HG03378 (cell line): Measurements from ENCODE around the gene GJA8.
"Not testable (repeated sequence)": the region's sequence is repeated elsewhere in the genome, so short reads cannot be mapped to it uniquely, and the experiment has no call there.

Source experiments
- ATAC-seq: cut with Tn5 transposase; IDR thresholded peaks from one replicate; pipeline ENCODE4 v1.9.1; 2021; ENCODE audit warnings: mild to moderate bottlenecking, moderate library complexity; ENCODE audit not compliant: unreplicated experiment

The GJA8 gene

GRCh38 chr1:147927215-147927614 is 24.6 kb downstream of the GJA8 start:
- not testable (repeated sequence) for ATAC-seq

DNA sequence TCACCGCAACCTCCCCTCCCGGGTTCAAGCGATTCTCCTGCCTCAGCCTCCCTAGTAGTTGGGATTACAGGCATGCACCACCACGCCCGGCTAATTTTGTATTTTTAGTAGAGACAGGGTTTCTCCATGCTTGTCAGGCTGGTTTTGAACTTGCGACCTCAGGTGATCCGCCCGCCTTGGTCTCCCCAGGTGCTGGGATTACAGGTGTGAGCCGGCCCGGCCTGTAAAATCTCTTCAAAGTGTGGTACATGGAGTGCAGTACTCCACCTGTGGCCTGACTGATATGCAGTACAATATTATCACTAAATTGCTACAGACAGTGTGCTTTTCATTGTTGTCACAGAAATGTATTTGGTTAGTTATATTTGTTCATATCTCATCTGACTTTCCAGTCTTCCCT is 25.1 kb downstream of the GJA8 start:
- peak; percentile 4 for ATAC-seq

DNA sequence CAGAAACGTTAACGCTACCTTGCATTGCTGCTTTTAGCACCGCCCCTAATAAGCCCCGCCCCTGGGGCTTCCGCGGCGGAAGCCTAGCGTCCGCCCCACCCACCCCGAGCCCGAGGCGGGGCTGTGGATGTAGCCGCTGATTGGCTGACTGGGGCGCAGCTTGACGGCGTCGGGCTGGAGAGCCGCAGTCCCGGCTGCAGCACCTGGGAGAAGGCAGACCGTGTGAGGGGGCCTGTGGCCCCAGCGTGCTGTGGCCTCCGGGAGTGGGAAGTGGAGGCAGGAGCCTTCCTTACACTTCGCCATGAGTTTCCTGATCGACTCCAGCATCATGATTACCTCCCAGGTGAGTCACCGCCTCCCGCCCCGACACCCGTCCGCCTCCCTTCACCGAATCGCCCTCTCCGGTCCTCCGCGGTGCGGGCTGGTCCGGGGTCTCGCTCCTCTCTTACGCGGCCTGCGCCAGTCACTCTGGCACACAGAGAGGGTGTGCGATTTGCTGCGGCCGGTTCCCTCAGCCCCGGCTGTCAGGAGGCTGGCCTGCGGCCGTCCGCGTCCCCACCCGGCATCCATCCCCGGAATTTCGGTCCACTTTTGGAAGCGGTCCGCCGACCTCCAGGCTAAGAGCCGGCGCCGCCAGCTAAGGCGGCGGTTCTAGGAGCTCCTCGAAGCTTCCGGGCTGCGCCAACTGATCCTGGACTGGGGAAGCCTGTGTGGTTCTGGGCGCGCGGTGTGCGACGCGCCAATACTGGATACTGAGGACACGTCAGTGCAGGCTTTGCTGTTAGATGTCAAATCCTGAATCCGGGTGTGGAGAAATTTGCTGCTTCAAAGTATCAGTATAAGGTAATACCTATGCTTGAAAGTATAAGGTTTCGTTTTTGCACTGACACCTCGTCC is 25.9 kb downstream of the GJA8 start, which contains the start of gene GPR89B:
TSS of gene GPR89B (plus strand) at position 185 of the 897 bp plus-strand sequence. CDS start at position 302, 117 bp downstream.
- ATAC-seq, result peak; percentile 82

GRCh38 chr1:147931137-147931536 is 28.5 kb downstream of the GJA8 start:
- not testable (repeated sequence) for ATAC-seq

DNA sequence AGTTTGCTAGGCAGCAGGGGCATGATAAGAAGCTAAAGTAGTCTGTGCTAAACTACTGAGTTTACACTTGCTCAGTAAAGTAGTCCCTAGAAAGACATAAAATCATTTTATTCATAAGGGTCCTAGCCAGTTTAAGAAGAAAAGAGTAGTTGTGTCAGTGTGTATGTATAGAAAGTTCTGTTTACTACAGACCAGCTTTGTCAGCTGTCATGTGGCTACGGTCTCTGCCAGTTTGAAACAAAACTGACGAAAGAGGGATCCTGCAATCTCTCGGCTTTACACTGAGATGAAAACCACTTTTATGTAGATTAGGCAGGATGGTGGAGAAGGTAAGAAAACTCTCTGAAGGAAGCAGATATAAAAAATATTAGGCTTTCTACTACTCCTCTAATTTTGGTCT is 32.7 kb downstream of the GJA8 start:
- not testable (repeated sequence) for ATAC-seq

DNA sequence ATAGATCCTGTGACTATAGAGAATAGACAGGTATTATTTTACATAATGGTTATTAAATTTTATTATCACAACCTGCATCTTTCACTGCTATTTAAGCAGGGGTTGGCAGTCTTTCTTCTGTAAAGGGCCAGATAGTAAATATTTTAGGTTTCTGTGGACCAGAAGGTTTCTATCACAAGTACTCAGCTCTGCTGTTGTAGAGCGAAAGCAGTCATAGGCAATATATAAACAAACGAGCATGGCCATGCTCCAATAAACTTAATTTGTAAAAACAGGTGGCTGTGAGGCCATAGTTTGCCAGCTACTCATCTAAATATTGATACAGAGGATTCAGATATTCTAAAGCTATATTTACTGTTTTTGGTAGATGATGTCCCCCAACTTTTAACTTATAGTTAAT is 37.9 kb downstream of the GJA8 start:
- not testable (repeated sequence) for ATAC-seq

DNA sequence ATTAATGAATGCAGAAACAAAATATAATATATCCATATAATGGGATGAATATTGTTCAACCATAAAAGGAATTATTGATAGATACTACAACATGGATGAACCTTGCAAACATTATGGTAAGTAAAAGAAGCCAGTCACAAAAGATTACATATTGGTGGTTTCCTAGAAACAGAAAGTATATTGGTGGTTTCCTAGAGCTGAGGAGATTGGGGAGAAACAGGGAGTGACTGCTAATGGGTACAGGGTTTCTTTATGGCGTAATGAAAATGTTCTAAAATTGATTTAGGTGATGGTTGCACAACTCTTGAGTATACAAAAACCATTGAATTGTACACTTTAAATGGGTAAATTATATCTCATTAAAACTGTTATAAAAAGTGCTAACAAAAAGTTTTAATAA is 40.0 kb downstream of the GJA8 start:
- ATAC-seq, result not testable (repeated sequence)

- ATAC-seq, result not testable (repeated sequence)
Observed at GRCh38 chr1:147949517-147949916, 46.9 kb downstream of the GJA8 start.
